Retina (tissue), 1 donor: ENCODE data around the gene SLC16A5.
A peak's percentile ranks its signal among the peaks of the same experiment; 100 is the strongest.
"Not testable (repeated sequence)": the region's sequence is repeated elsewhere in the genome, so short reads cannot be mapped to it uniquely, and the experiment has no call there.

Source experiments
- DNase-seq: peaks from one replicate; pipeline ENCODE4 v3.0.0-alpha.2; 2016

Gene SLC16A5, protein sequence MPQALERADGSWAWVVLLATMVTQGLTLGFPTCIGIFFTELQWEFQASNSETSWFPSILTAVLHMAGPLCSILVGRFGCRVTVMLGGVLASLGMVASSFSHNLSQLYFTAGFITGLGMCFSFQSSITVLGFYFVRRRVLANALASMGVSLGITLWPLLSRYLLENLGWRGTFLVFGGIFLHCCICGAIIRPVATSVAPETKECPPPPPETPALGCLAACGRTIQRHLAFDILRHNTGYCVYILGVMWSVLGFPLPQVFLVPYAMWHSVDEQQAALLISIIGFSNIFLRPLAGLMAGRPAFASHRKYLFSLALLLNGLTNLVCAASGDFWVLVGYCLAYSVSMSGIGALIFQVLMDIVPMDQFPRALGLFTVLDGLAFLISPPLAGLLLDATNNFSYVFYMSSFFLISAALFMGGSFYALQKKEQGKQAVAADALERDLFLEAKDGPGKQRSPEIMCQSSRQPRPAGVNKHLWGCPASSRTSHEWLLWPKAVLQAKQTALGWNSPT

GRCh38 chr17:75087558-75088453 lies at the start of gene SLC16A5:
Gene SLC16A5 (plus strand): TSS chr17:75087954. CDS start chr17:75093637, 5,683 bp downstream.
- DNase-seq = peak; percentile 68

DNA sequence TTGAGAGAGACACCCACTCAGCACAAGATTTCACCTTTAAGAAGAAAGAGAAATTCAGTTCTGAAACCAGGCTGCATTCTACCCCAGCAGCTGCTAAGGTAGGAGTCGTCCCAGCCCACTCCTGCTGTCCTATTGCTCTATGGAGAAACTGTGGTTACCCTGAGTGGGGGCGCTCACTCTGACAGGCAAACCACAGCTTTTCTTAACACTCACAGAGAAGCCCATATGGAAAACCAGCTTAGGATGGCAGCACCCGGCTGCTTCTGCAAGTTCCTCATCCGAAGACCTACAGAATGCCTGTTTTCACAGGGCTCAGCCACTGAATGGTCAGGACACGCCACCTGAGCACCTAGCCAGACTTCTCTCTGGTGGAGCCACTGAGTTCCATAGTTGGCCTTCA lies 48.5 kb upstream of the SLC16A5 start:
- DNase-seq = no peak

- no peak for DNase-seq
Measured at GRCh38 chr17:75041656-75042280, 46.0 kb upstream of the SLC16A5 start.

- not testable (repeated sequence) for DNase-seq
Measured at GRCh38 chr17:75043789-75044188, 44.0 kb upstream of the SLC16A5 start.

DNA sequence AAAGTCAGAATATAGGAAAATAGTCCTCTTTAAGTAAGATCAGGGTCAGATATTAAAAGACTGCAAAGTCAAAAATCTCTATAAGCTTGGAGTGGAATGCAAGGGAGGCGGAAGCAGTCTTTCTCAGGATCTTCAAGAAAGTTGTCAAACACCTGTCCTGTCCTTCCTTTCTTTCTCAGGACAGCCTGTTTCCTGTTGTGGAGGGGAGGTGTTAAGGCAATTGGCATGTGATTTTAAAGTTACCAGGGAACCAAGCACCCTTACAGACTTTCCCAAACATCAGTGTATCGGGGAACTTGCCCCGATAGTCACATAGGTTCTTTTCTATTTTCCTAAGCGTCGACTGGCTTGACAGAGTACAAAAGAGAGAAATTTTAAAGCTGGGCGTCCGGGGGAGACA lies 43.0 kb upstream of the SLC16A5 start:
- no peak for DNase-seq

- peak; percentile 21 for DNase-seq
Measured at GRCh38 chr17:75045946-75046406, 41.8 kb upstream of the SLC16A5 start.

- peak; percentile 97 for DNase-seq
Measured at GRCh38 chr17:75046407-75047289, 41.1 kb upstream of the SLC16A5 start, which contains the start of the genes ATP5PD and KCTD2. Gene ATP5PD (minus strand): TSS chr17:75046969. CDS start chr17:75042650, 4,319 bp downstream. Gene KCTD2 (plus strand): TSS chr17:75047225. CDS start chr17:75047251, 26 bp downstream.

GRCh38 chr17:75047398-75048098 lies 40.2 kb upstream of the SLC16A5 start:
- DNase-seq = peak; percentile 57

DNA sequence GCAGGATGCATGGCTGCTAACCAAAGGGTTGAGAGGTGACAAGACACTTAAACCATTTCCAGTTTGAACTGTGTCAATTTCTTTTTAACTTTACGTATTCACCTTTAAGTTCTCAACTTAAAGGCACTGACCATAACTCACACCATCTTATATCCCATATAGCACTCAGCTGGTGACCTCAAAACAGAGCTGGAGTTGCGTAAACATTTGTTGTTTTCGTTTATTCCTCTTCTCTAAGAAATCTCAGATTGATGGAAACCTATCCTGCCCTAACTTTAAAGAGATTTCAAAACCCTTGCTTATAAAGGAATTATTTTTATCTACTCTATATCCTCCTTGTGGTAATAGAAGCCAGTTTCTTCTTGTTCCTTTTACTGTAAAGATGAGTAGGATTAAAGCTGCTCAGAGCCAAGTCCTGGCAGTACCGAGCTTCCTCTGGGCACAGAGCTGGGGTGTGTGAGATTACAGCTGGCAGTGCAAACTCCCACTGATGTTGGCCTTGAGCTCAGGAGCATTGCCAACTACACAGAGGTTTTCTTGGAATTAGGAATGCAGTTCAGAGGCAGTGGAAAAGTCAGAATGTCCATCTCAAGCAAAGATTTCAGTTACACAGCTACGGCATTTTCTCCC lies 39.4 kb upstream of the SLC16A5 start:
- no peak for DNase-seq

GRCh38 chr17:75049057-75049456 lies 38.7 kb upstream of the SLC16A5 start:
- DNase-seq = no peak

GRCh38 chr17:75049706-75050105 lies 38.0 kb upstream of the SLC16A5 start:
- no peak for DNase-seq

- no peak for DNase-seq
Measured at GRCh38 chr17:75051941-75052340, 35.8 kb upstream of the SLC16A5 start.

DNA sequence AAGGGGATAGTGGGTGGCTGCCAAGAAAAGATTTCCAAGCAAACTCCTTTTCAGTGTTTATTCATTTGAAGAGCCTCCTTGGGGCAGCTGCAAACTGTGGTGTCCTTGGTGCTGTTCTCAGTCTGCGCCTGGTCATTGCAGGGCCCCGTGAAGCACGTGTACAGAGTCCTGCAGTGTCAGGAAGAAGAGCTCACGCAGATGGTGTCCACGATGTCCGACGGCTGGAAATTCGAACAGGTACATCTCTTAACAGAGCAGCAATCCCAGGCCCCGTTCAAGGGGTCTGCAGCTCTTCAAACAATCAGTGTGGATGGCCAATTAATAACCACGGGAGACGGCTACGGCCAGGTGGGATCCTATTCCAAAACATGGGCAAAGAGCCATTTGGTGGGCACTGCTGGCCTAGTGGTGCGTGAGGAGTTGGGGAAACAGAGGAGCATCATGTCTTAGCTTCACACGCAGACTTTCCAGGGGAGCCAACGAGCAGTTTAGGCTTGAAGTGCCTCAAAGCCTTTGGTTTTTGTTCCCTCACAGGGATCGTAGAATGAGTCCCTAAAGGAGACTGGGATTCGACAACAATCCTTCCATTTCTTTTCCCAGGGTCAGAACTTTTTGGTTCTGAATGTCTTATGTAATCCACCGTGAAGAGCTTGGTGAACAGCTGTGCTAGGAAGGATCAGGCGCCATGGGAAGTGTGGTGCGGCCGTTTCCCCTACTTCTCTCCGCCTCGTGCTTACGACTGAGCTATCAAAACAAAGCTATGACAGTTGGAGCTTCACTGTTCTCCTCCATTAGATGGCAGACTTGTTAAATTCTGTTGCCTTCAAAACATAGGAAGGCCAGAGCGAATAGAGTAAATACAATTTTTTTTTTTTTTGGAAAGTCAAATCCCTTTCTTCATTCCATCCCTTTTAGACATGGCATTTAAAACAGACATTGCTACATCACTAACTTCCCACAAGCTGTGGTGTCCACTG lies 28.1 kb upstream of the SLC16A5 start:
- no peak for DNase-seq

DNA sequence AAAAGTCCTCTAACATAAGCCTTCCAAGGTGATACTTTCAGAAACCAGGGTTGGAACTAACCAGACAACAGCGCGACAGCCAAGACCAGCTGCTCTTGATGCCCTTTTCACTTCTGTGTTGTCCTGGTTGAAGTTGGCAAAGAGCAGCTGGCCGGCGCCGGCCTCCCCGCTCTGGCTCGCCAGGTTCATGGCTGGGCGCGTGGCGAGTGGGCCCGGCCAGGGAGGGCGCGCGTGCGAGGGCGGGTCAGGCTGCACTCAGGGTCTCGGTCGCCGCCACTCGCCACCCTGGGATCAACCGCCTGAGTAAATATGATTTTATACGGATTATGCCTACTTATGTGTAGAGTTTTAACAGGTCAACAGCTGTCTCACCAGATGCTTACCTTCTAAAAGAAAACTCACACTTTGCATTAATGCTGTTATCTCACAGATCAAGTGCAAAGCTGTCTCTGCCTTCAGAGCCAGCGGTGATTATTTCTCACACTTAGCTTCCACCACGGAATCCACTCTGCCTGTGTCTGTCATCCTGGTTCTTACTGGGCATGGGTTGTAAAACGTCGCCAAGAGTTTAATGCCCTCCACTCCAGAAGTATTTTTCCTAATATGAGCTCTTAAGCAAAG lies 27.2 kb upstream of the SLC16A5 start:
- no peak for DNase-seq

DNA sequence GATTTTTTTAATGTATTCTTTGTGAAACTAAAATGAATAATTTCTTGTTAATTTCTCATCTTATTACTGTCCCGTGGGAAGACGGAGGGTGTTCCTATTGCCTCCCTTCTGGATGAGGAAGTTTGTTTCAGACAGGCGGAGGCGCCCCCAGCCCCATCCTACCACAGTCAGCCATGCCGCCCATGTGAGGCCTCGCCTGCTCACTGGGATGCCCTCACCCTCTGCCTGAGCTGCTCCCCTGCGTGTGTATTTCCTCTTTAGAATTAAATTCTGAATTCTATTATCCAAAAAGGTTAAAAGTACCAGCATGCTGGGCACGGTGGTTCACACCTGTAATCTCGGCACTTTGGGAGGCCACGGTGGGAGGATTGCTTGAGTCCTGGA lies 26.7 kb upstream of the SLC16A5 start:
- no peak for DNase-seq

- no peak for DNase-seq
Measured at GRCh38 chr17:75061618-75062017, 26.1 kb upstream of the SLC16A5 start.

GRCh38 chr17:75063201-75063600 lies 24.6 kb upstream of the SLC16A5 start:
- DNase-seq = no peak

GRCh38 chr17:75063626-75064025 lies 24.1 kb upstream of the SLC16A5 start:
- no peak for DNase-seq

DNA sequence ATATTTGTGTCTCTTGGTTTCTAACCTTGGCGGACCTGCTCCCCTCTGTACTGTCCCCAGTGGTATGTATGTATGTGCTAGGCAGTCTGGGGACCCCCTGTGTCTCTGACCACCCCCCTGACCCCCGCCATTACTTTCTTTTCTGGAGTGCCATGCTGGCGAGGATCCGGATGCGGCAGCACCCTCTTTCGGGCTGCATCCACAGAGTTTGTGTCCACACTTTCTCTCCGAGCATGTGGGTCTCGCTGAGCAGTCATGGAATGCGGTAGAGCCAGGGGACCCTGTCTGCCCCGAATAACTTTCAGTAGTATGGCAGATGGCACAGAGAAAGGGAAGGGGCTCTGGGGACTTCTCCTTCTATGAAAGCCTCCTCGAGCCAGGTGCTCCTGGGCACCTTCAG lies 23.7 kb upstream of the SLC16A5 start:
- DNase-seq = no peak
